ENCODE data around the gene TADA3.

TADA3 gene

GRCh38 chr3:9780910-9781309 is 11.4 kb downstream of the TADA3 start:
- TF ChIP-seq CTCF (IDR thresholded peaks at IDR 0.05; ENCODE audit: insufficient read depth, low read length) = no peak
- TF ChIP-seq REST (IDR thresholded peaks at IDR 0.05; ENCODE audit: insufficient replicate concordance, low read depth) = no peak
- TF ChIP-seq POLR2AphosphoS5 (IDR thresholded peaks at IDR 0.05; ENCODE audit: low read depth) = no peak
- TF ChIP-seq GABPA (IDR thresholded peaks at IDR 0.05; ENCODE audit: low read depth) = no peak
- no peak for TF ChIP-seq SPI1 (IDR thresholded peaks at IDR 0.05; ENCODE audit: borderline replicate concordance, low read depth)
- H3K27ac ChIP-seq (replicated peaks) = peak overlapping the region; percentile 96
- no peak overlapping the region for H3K4me3 ChIP-seq (replicated peaks; ENCODE audit: insufficient read depth, low read length)
- DNase-seq (ENCODE audit: low read depth in 1 of 2, low spot score in 1 of 2) = no peak
- H3K27me3 ChIP-seq (ENCODE audit: insufficient read depth, poor library complexity, severe bottlenecking) = no peaks in the 10 kb centered on the region

- Histone ChIP-seq H3K4me3 (replicated peaks; ENCODE audit: insufficient read depth, low read length) (no peak overlapping the region), H3K27me3 (ENCODE audit: insufficient read depth, poor library complexity, severe bottlenecking) (no peaks in the 10 kb centered on the region), H3K27ac (replicated peaks) (peak overlapping the region; percentile 96)
- TF ChIP-seq SPI1 (IDR thresholded peaks at IDR 0.05; ENCODE audit: borderline replicate concordance, low read depth) (no peak), REST (IDR thresholded peaks at IDR 0.05; ENCODE audit: insufficient replicate concordance, low read depth) (no peak), GABPA (IDR thresholded peaks at IDR 0.05; ENCODE audit: low read depth) (no peak; the same call in 1 of the 2 replicates), POLR2AphosphoS5 (IDR thresholded peaks at IDR 0.05; ENCODE audit: low read depth) (no peak; the same call in 1 of the 2 replicates), CTCF (IDR thresholded peaks at IDR 0.05; ENCODE audit: insufficient read depth, low read length) (no peak)
- no peak for DNase-seq (ENCODE audit: low read depth in 1 of 2, low spot score in 1 of 2)
Observed at GRCh38 chr3:9780458-9780812, 11.8 kb downstream of the TADA3 start.

GRCh38 chr3:9779721-9780457 is 12.4 kb downstream of the TADA3 start:
- DNase-seq (ENCODE audit: low read depth in 1 of 2, low spot score in 1 of 2) = peak; percentile 78 to 95
- no peak overlapping the region for H3K4me3 ChIP-seq (replicated peaks; ENCODE audit: insufficient read depth, low read length)
- H3K27ac ChIP-seq (replicated peaks) = peak overlapping the region; percentile 96
- no peaks in the 10 kb centered on the region for H3K27me3 ChIP-seq (ENCODE audit: insufficient read depth, poor library complexity, severe bottlenecking)
- no peak for TF ChIP-seq REST (IDR thresholded peaks at IDR 0.05; ENCODE audit: insufficient replicate concordance, low read depth)
- peak; percentile 5; the same call in 1 of the 2 replicates for TF ChIP-seq GABPA (IDR thresholded peaks at IDR 0.05; ENCODE audit: low read depth)
- peak; percentile 78 for TF ChIP-seq SPI1 (IDR thresholded peaks at IDR 0.05; ENCODE audit: borderline replicate concordance, low read depth)
- peak; percentile 51 for TF ChIP-seq POLR2AphosphoS5 (IDR thresholded peaks at IDR 0.05; ENCODE audit: low read depth)
